Measurements from ENCODE around the gene MTMR3.

DNA sequence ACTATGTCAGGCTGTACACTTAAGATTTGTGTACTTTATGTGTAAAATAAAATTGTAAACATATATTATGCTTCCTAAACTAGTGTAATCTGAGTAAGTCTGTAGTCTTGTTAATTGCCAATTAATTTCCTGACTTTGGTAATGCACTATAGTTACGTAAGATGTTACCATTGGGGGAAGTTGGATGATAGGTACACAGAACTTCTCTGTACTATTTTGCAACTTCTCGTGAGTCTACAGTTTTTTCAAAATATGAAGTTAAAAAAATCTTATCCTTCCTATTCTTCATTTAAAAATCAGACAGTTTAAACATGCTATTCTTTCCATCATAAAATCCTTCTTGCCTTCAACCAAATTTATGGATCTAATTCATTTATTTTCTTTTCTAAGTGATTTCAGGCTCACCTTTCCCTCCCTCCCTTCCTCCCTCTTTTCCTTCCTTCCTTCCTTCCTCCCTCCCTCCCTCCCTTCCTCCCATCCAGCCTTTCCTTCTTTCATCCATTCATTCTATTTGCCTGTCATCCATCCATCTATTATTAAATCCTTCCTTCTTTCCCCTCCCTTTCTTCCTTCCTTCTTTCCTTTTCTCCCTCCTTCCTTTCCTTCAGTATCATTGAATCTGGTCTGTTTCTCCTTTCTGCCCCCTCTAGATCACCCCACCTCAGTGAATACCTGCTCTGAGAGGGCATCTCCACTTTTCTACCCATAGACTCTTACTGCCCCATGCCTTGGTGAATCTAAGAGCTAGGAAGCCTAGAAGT, 22.8 kb upstream of the MTMR3 start:
- no peak for TF ChIP-seq TAF1 (IDR thresholded peaks at IDR 0.05; ENCODE audit: borderline replicate concordance, insufficient read depth, low read length)
- no peak for TF ChIP-seq POLR2AphosphoS5 (IDR thresholded peaks at IDR 0.05; ENCODE audit: low read depth, low read length)
- no peak for TF ChIP-seq FOXP2 (optimal IDR thresholded peaks at IDR 0.05; ENCODE audit: borderline replicate concordance, extremely low read depth, extremely low read length, insufficient read depth)
- TF ChIP-seq, protein P1, sequence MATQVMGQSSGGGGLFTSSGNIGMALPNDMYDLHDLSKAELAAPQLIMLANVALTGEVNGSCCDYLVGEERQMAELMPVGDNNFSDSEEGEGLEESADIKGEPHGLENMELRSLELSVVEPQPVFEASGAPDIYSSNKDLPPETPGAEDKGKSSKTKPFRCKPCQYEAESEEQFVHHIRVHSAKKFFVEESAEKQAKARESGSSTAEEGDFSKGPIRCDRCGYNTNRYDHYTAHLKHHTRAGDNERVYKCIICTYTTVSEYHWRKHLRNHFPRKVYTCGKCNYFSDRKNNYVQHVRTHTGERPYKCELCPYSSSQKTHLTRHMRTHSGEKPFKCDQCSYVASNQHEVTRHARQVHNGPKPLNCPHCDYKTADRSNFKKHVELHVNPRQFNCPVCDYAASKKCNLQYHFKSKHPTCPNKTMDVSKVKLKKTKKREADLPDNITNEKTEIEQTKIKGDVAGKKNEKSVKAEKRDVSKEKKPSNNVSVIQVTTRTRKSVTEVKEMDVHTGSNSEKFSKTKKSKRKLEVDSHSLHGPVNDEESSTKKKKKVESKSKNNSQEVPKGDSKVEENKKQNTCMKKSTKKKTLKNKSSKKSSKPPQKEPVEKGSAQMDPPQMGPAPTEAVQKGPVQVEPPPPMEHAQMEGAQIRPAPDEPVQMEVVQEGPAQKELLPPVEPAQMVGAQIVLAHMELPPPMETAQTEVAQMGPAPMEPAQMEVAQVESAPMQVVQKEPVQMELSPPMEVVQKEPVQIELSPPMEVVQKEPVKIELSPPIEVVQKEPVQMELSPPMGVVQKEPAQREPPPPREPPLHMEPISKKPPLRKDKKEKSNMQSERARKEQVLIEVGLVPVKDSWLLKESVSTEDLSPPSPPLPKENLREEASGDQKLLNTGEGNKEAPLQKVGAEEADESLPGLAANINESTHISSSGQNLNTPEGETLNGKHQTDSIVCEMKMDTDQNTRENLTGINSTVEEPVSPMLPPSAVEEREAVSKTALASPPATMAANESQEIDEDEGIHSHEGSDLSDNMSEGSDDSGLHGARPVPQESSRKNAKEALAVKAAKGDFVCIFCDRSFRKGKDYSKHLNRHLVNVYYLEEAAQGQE (IDR thresholded peaks at IDR 0.05; ENCODE audit: insufficient read depth in 1 of 2, low read depth in 2 of 2, low read length in 2 of 2): no peak

Data from PFSK-1 (cell line).